K562 (cell line): Measurements from ENCODE around the gene NRXN3. TPM values are rescaled to one million over a fixed set of nuclear protein-coding genes. Genes with fewer than 3 reads are reported as not detected.
A peak's percentile ranks its signal among the peaks of the same experiment; 100 is the strongest.

Source experiments
- ATAC-seq: fragments of 200-7000 bp; cut with Tn5 transposase; 3 replicates; pipeline ENCODE4 v1.9.1; 2020; ENCODE audit warnings: moderate library complexity
- BruUV-seq: library from RNA; stranded (reverse); fragments of 400-500 nt; replicated peaks from 2 replicates; lab custom pipeline; 2021; lab: Mats Ljungman, UMichigan
- CTCF ChIA-PET: fragments of 300-600 bp; formaldehyde crosslinking; extraction: SDS; loops from one replicate; lab custom pipeline; 2021; ENCODE audit warnings: low intra/inter-chr PET ratio; lab: Yijun Ruan, JAX
- POLR2A ChIA-PET: fragments of 300-600, 350-650 bp; sonication (Branson Sonifier 250); formaldehyde crosslinking; extraction: SDS; loops from one replicate; lab custom pipeline; 2021; ENCODE audit warnings: antibody characterized with exemption, inconsistent platforms; lab: Yijun Ruan, JAX
- DNase-seq, 4 experiments: peaks; one replicate each; pipeline versions ENCODE4 v3.0.0 to v3.0.0-alpha.2; 2011 to 2018; ENCODE audit warnings: low spot score in 3 of 4, mixed read lengths in 3 of 4; ENCODE audit errors: extremely low read depth in 1 of 4
- FAIRE-seq: peaks from 2 replicates; lab custom pipeline; 2011; peaks lifted over from hg19 to GRCh38; lab: Jason Lieb, UNC
- H2AFZ ChIP-seq: 2 replicates; pipeline ENCODE4 v1.6.0; 2011; ENCODE audit warnings: low read depth, low read length, control low read depth, inconsistent platforms
- H3K27ac ChIP-seq: fragments of 200-600 bp; 3 replicates; pipeline ENCODE4 v1.8.0; 2011; ENCODE audit warnings: low read depth, mild to moderate bottlenecking, control low read depth, inconsistent platforms, low read length, moderate library complexity, mixed read lengths; ENCODE audit errors: extremely low read depth
- H3K27me3 ChIP-seq, 2 experiments: fragments of 300-600 bp in 1 of 2; 2 replicates in 1 of 2; 3 replicates in 1 of 2; pipeline versions ENCODE4 v1.6.0 to v1.8.0; 2011; ENCODE audit warnings: inconsistent platforms in 2 of 2, low read length in 2 of 2, mild to moderate bottlenecking in 1 of 2, mixed read lengths in 1 of 2, moderate library complexity in 1 of 2; ENCODE audit not compliant: control insufficient read depth in 2 of 2, insufficient read depth in 2 of 2
- H3K36me3 ChIP-seq: fragments of 300-600 bp; 3 replicates; pipeline ENCODE4 v1.8.0; 2011; ENCODE audit warnings: mild to moderate bottlenecking, low read length, inconsistent platforms; ENCODE audit not compliant: control insufficient read depth, insufficient read depth
- H3K4me1 ChIP-seq, 2 experiments: fragments of 200-600 bp in 1 of 2; replicated peaks in 1 of 2; 2 replicates in 1 of 2; 3 replicates in 1 of 2; pipeline versions ENCODE4 v1.5.1 to v1.8.0; 2011; ENCODE audit warnings: inconsistent platforms in 2 of 2, low read length in 2 of 2, mild to moderate bottlenecking in 1 of 2, mixed read lengths in 1 of 2, moderate library complexity in 1 of 2; ENCODE audit not compliant: control insufficient read depth in 2 of 2, insufficient read depth in 2 of 2
- H3K4me2 ChIP-seq: 2 replicates; pipeline ENCODE4 v1.6.1; 2011; ENCODE audit warnings: low read length, control low read depth, inconsistent platforms, mixed read lengths; ENCODE audit not compliant: insufficient read depth
- H3K4me3 ChIP-seq: fragments of 200-600 bp; sonication (generic), shearing (Covaris generic); 2 replicates; pipeline ENCODE4 v1.5.1; 2016; ENCODE audit warnings: control low read depth, inconsistent platforms
- H3K79me2 ChIP-seq: fragments of 200-600 bp; 3 replicates; pipeline ENCODE4 v1.8.0; 2011; ENCODE audit warnings: low read length, inconsistent platforms; ENCODE audit not compliant: control insufficient read depth, insufficient read depth
- H3K9ac ChIP-seq, 2 experiments: 2 replicates each; pipeline versions ENCODE4 v1.6.0 to v1.6.1; 2011; ENCODE audit warnings: low read depth in 2 of 2, low read length in 2 of 2, control low read depth in 1 of 2, inconsistent platforms in 1 of 2, mild to moderate bottlenecking in 1 of 2, mixed read lengths in 1 of 2; ENCODE audit not compliant: insufficient read depth in 1 of 2
- H3K9me1 ChIP-seq: one replicate; pipeline ENCODE4 v1.6.0; 2011; ENCODE audit warnings: inconsistent platforms, mild to moderate bottlenecking, low read length, moderate library complexity; ENCODE audit not compliant: control insufficient read depth, insufficient read depth
- H3K9me3 ChIP-seq: replicated peaks from 2 replicates; pipeline ENCODE4 v1.5.1; 2011; ENCODE audit warnings: low read depth, low read length, inconsistent platforms; ENCODE audit not compliant: control insufficient read depth, insufficient read depth
- H4K20me1 ChIP-seq: replicated peaks from 2 replicates; pipeline ENCODE4 v1.6.1; 2011; ENCODE audit warnings: low read length, inconsistent platforms, mixed read lengths; ENCODE audit not compliant: control insufficient read depth, insufficient read depth
- GABPA ChIP-seq: fragments of 200-800 bp; sonication (Bioruptor generic); conservative IDR thresholded peaks from 2 replicates; pipeline ENCODE4 v1.6.1; 2016; ENCODE audit warnings: low read depth, missing genetic modification characterization, missing compliant biosample characterization
- HDAC3 ChIP-seq: fragments of 450-650 bp; IDR thresholded peaks from 2 replicates; pipeline ENCODE4 v1.6.1; 2018; ENCODE audit warnings: borderline replicate concordance, mild to moderate bottlenecking, moderate library complexity; ENCODE audit not compliant: partially characterized antibody
- ILF3 ChIP-seq: fragments of 450-650 bp; IDR thresholded peaks from 2 replicates; pipeline ENCODE4 v1.6.1; 2018; ENCODE audit warnings: antibody characterized with exemption, mild to moderate bottlenecking, moderate library complexity, borderline replicate concordance
- WGBS: fragments of 100-300 bp; shearing (Covaris generic); methylation state at CpG from one replicate; pipeline ENCODE4 v1.1.6; 2016; ENCODE audit warnings: low coverage, mixed read lengths; ENCODE audit not compliant: insufficient coverage; ENCODE audit errors: missing lambda C conversion rate; 5-methylcytosine and 5-hydroxymethylcytosine counted together
- in situ Hi-C: fragments of 300-500 bp; cut with MboI; formaldehyde crosslinking; loops from 4 replicates; pipeline ENCODE4 v1.15.0; 2018; ENCODE audit warnings: inconsistent platforms, mixed read lengths
- intact Hi-C: fragments of 100-400 bp; cut with micrococcal nuclease; formaldehyde crosslinking; loops from 2 replicates; pipeline ENCODE4 v1.14.2; 2022
- polyA plus RNA-seq, 8 experiments: library from polyadenylated mRNA; depleted of rRNA in 4 of 8; stranded (reverse) in 5 of 8; unstranded in 3 of 8; fragments of >200 nt; fragmentation: Nextera tagmentation in 2 of 8; fragmentation: Illumina TruSeq in 1 of 8; extraction: Ambion mirVana in 2 of 8; extraction: Trizol in 1 of 8; gene quantifications; 2 replicates each; pipeline versions ENCODE4 v1.2.1 to v1.2.3, GENCODE V29; 2011 to 2014; ENCODE audit warnings: inconsistent platforms in 1 of 8, missing spikeins in 1 of 8
- total RNA-seq, 7 experiments: library from RNA; depleted of rRNA in 6 of 7; stranded (reverse); fragments of >200 nt in 6 of 7; fragmentation: Illumina TruSeq in 2 of 7; extraction: Trizol in 2 of 7; gene quantifications; 2 replicates each; pipeline versions ENCODE4 v1.2.1 to v1.2.3, GENCODE V29; 2011 to 2021; ENCODE audit warnings: low replicate concordance in 1 of 7

NRXN3 gene
- total and polyA plus RNA-seq, 9 of the 15 experiments (the other 6 are each of a cell fraction or from before 2014, with no cell fraction given), result 0.09 TPM; not detected in 8

GRCh38 chr14:79861111-79861510 lies 1690.9 kb downstream of the NRXN3 start:
- intact Hi-C loops (no loop called here), in situ Hi-C loops (no loop called here)
- Histone ChIP-seq H3K27me3 (no peaks in the 10 kb centered on the region), H3K27ac (no peak overlapping the region), H3K9ac (no peak overlapping the region), H2AFZ (no peak overlapping the region), H3K36me3 (no peaks in the 10 kb centered on the region), H4K20me1 (no peaks in the 10 kb centered on the region), H3K4me3 (no peak overlapping the region), H3K4me1 (no peaks in the 10 kb centered on the region)
- no peak for FAIRE-seq
- DNase-seq, result no peak
- no peak for ATAC-seq
- POLR2A ChIA-PET, result no interaction called here
- TF ChIP-seq HDAC3, result no peak
- TF ChIP-seq, all 486 proteins: peak for 0
- BruUV-seq, result no TSS peak
- H3K9me3 ChIP-seq, result no peaks in the 10 kb centered on the region
- no peak overlapping the region for H3K4me2 ChIP-seq
- no peaks in the 10 kb centered on the region for H3K9me1 ChIP-seq
- 2% methylated on average over 6 of the region's 9 CpGs for WGBS
- CTCF ChIA-PET, result no interaction called here
- H3K79me2 ChIP-seq, result no peaks in the 10 kb centered on the region

- H3K4me3 ChIP-seq, result no peak overlapping the region
- ATAC-seq, result no peak
- in situ Hi-C loops, result no loop called here
- no peaks in the 10 kb centered on the region for H3K27me3 ChIP-seq
- no peak for TF ChIP-seq ILF3
- TF ChIP-seq GABPA, result peak; percentile 60
- TF ChIP-seq, all 486 proteins: peak for 1
- intact Hi-C loops, result no loop called here
- DNase-seq (no peak), FAIRE-seq (no peak)
- H3K27ac ChIP-seq, result no peak overlapping the region
- BruUV-seq, result no TSS peak
- no peak overlapping the region for H2AFZ ChIP-seq
- H3K4me1 ChIP-seq, result no peaks in the 10 kb centered on the region
- POLR2A ChIA-PET, result no interaction called here
- H3K4me2 ChIP-seq, result no peak overlapping the region
- no peaks in the 10 kb centered on the region for H3K79me2 ChIP-seq
- H3K9me1 ChIP-seq, result no peaks in the 10 kb centered on the region
- H3K9ac ChIP-seq, result no peak overlapping the region
- 2% methylated on average over 12 of the region's 12 CpGs for WGBS
- H4K20me1 ChIP-seq, result no peaks in the 10 kb centered on the region
- CTCF ChIA-PET, result no interaction called here
- H3K9me3 ChIP-seq, result no peaks in the 10 kb centered on the region
- no peaks in the 10 kb centered on the region for H3K36me3 ChIP-seq
Measured at GRCh38 chr14:79862045-79862444, 1691.9 kb downstream of the NRXN3 start.
